K562 (cell line): ENCODE results near the gene OSBP2. TPM values are rescaled to one million over a fixed set of nuclear protein-coding genes. Genes with fewer than 3 reads are reported as not detected.

Experiments
- ARID1B ChIP-seq: fragments of 450-650 bp; IDR thresholded peaks from 2 replicates; pipeline ENCODE4 v1.6.1; 2016; ENCODE audit warnings: antibody characterized with exemption, mild to moderate bottlenecking, inconsistent platforms
- ATF1 ChIP-seq, 2 experiments: fragments of 450-650 bp in 1 of 2; IDR thresholded peaks; 2 replicates each; pipeline ENCODE4 v1.6.1; 2016; ENCODE audit warnings: missing compliant biosample characterization in 1 of 2, missing genetic modification characterization in 1 of 2
- CLOCK ChIP-seq: fragments of 250-450 bp; sonication (Bioruptor Pico); IDR thresholded peaks from 2 replicates; pipeline ENCODE4 v1.4.0; 2020; ENCODE audit warnings: mild to moderate bottlenecking, moderate library complexity, borderline replicate concordance
- CXXC5 ChIP-seq: fragments of 250-450 bp; sonication (Bioruptor Pico); IDR thresholded peaks from 2 replicates; pipeline ENCODE4 v1.8.0; 2022; ENCODE audit warnings: inconsistent platforms, mild to moderate bottlenecking, moderate library complexity
- ESRRB ChIP-seq: fragments of 250-450 bp; sonication (Bioruptor Pico); IDR thresholded peaks from 2 replicates; pipeline ENCODE4 v1.5.0; 2020; ENCODE audit warnings: mild to moderate bottlenecking, moderate library complexity, borderline replicate concordance
- FOXA3 ChIP-seq, 2 experiments: fragments of 450-650 bp in 1 of 2; sonication (generic) in 1 of 2; formaldehyde crosslinking; IDR thresholded peaks in 1 of 2; conservative IDR thresholded peaks in 1 of 2; 2 replicates each; pipeline versions ENCODE4 v1.4.0 to v1.8.0; 2020 to 2022; ENCODE audit warnings: mild to moderate bottlenecking in 2 of 2, missing genetic modification reagents in 1 of 2
- KLF16 ChIP-seq: IDR thresholded peaks from 2 replicates; pipeline ENCODE4 v1.6.1; 2016; ENCODE audit warnings: antibody characterized with exemption
- MTA1 ChIP-seq: fragments of 450-650 bp; IDR thresholded peaks from 2 replicates; pipeline ENCODE4 v1.6.1; 2017; ENCODE audit warnings: borderline replicate concordance
- MTA2 ChIP-seq: fragments of 450-650 bp; IDR thresholded peaks from 2 replicates; pipeline ENCODE4 v1.6.1; 2016; ENCODE audit warnings: low read depth
- NFIC ChIP-seq: fragments of 450-650 bp; IDR thresholded peaks from 2 replicates; pipeline ENCODE4 v1.6.1; 2017; ENCODE audit warnings: mild to moderate bottlenecking, inconsistent platforms
- POU5F1 ChIP-seq: fragments of 150-350 bp; IDR thresholded peaks from 2 replicates; pipeline ENCODE4 v1.6.1; 2014; ENCODE audit warnings: borderline replicate concordance, low read length, low read depth, mild to moderate bottlenecking; ENCODE audit not compliant: partially characterized antibody
- SOX6 ChIP-seq: fragments of 450-650 bp; IDR thresholded peaks from 2 replicates; pipeline ENCODE4 v1.6.1; 2014; ENCODE audit warnings: mild to moderate bottlenecking
- STAT5A ChIP-seq: IDR thresholded peaks from 2 replicates; pipeline ENCODE4 v1.6.1; 2012; ENCODE audit warnings: low read length, inconsistent platforms, borderline replicate concordance
- TBP ChIP-seq: optimal IDR thresholded peaks from 2 replicates; pipeline ENCODE3; 2011; ENCODE audit warnings: low read depth, low read length, improper control_type of control experiment
- USF2 ChIP-seq: sonication (generic); formaldehyde crosslinking; IDR thresholded peaks from 2 replicates; pipeline ENCODE4 v1.5.0; 2020; ENCODE audit warnings: missing genetic modification reagents
- ZMIZ1 ChIP-seq, 2 experiments: fragments of 150-350 bp in 1 of 2; IDR thresholded peaks; 2 replicates each; pipeline ENCODE4 v1.6.1; 2012 to 2016; ENCODE audit warnings: low read depth in 2 of 2, low read length in 2 of 2, mild to moderate bottlenecking in 1 of 2, moderate library complexity in 1 of 2
- ZNF316 ChIP-seq: fragments of 450-650 bp; IDR thresholded peaks from 2 replicates; pipeline ENCODE4 v1.6.1; 2016
- ZNF740 ChIP-seq, 3 experiments: fragments of 200-800 bp in 1 of 3; sonication (Bioruptor generic) in 1 of 3; sonication (generic) in 1 of 3; formaldehyde crosslinking in 1 of 3; IDR thresholded peaks; 2 replicates each; pipeline versions ENCODE4 v1.6.1 to v1.8.0; 2016 to 2022; ENCODE audit warnings: mild to moderate bottlenecking in 2 of 3, missing compliant biosample characterization in 2 of 3, missing genetic modification characterization in 2 of 3, missing genetic modification reagents in 1 of 3
- polyA plus RNA-seq, 8 experiments: library from polyadenylated mRNA; depleted of rRNA in 4 of 8; stranded (reverse) in 5 of 8; unstranded in 3 of 8; fragments of >200 nt; fragmentation: Nextera tagmentation in 2 of 8; fragmentation: Illumina TruSeq in 1 of 8; extraction: Ambion mirVana in 2 of 8; extraction: Trizol in 1 of 8; gene quantifications; 2 replicates each; pipeline versions ENCODE4 v1.2.1 to v1.2.3, GENCODE V29; 2011 to 2014; ENCODE audit warnings: inconsistent platforms in 1 of 8, missing spikeins in 1 of 8
- total RNA-seq, 7 experiments: library from RNA; depleted of rRNA in 6 of 7; stranded (reverse); fragments of >200 nt in 6 of 7; fragmentation: Illumina TruSeq in 2 of 7; extraction: Trizol in 2 of 7; gene quantifications; 2 replicates each; pipeline versions ENCODE4 v1.2.1 to v1.2.3, GENCODE V29; 2011 to 2021; ENCODE audit warnings: low replicate concordance in 1 of 7

Gene OSBP2
- total and polyA plus RNA-seq, 9 of the 15 experiments (the other 6 are each of a cell fraction or from before 2014, with no cell fraction given): 0.52 to 29.5 (median 21.6) TPM

- TF ChIP-seq ZMIZ1 (IDR thresholded peaks at IDR 0.05; ENCODE audit: low read depth in 2 of 2, low read length in 2 of 2) (no peak), SOX6 (peak; percentile 62), POU5F1 (no peak), STAT5A (peak; percentile 65), ARID1B (peak; percentile 93), KLF16 (peak; percentile 25; the same call in 1 of the 2 replicates), FOXA3 (CRISPR knock-in tag; conservative IDR thresholded peaks at IDR 0.05 in 1 of 2, IDR thresholded peaks at IDR 0.05 in 1 of 2) (peak in 1 of 2 experiments; percentile 37; a peak in 1 of 4 replicates), CXXC5 (CRISPR knock-in tag) (peak; percentile 28; the same call in 1 of the 2 replicates), ZNF740 (CRISPR knock-in tag; IDR thresholded peaks at IDR 0.05) (no peak), ZNF740 (tag; IDR thresholded peaks at IDR 0.05) (no peak), ZNF316 (peak; percentile 89), ATF1 (CRISPR knock-in tag; IDR thresholded peaks at IDR 0.05) (no peak), ATF1 (tag; IDR thresholded peaks at IDR 0.05) (0 out of 2 replicates have a peak, but pooled peaks have one; percentile 11), CLOCK (CRISPR knock-in tag) (no peak), MTA2 (peak; percentile 78), MTA1 (no peak), ESRRB (CRISPR knock-in tag) (no peak), NFIC (peak; percentile 29), TBP (no peak), USF2 (CRISPR knock-in tag) (no peak)
Observed at GRCh38 chr22:30728826-30729225, 34.2 kb downstream of the OSBP2 start (continued).
